ENCODE measurements around the gene AGXT2.

The AGXT2 gene

DNA sequence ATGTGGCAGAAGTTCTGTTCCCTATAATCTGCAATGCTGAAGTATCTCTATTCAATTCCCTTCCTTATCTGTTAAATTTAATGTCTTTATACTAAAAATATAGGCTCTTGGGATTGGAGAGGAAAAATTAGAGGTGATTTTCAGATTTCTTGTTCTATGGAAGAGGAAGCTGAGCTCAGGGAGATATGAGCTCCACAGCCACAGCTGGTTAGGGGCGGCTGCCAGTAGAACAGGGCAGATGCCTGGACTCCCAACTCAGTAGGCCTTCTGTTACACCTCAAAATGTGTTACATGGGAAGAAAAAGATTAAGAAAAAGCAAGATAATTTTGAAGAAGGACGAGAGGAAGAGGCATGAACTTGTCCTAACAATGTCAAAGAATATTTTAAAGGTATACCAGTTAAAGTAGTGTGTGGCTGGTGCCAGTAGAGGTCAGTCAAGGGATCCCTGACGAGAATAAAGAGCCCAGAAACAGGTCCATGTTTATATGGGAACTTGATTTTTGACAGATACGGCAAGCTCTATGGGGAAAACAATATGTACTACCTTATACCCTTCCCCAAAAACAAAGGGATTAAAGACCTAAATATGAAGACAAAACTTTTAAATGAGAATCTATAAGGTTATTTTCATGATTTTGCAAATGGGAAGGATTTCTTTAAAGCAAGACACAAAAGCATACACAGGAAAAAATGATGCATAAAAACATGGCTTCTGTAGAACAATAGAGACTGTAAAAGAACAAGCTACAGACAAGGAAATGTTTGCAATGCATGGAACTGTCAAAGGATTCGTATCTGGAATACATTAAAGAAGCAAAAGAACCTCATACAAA lies 89.7 kb downstream of the AGXT2 start:
- no peak for DNase-seq

DNA sequence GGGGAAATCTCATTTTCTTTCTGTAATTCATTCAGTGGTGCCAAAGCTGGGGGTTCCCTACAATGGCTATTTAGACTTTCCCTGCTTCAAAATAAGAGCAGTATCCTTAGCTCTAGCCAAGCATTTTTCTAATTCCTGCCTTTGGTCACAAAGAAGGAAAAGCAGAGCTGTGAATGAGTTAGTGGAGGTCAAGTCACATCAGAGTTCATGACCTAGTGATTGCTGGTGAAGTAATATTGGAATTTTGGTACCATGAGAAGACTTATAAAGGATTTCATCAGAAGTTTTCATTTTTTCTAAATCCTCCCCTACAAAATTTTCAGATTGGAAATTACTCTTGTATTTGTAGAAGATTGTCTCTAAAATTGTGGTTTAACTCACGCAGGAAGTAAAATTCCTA lies 90.4 kb downstream of the AGXT2 start:
- no peak for DNase-seq

Data from NCI-H1930 (cell line).